H9 (cell line): Measurements from ENCODE around the gene COL23A1. TPM values are rescaled to one million over a fixed set of nuclear protein-coding genes. Genes with fewer than 3 reads are reported as not detected.

ENCODE experiments used
- DNase-seq: peaks from one replicate; pipeline ENCODE4 v3.0.0-alpha.2; 2017
- H2AFZ ChIP-seq: one replicate; pipeline ENCODE4 v1.6.1; 2013; ENCODE audit warnings: mild to moderate bottlenecking, low read length, control low read depth, moderate library complexity
- H2AK5ac ChIP-seq: 2 replicates; pipeline ENCODE4 v1.6.1; 2013; ENCODE audit warnings: low read length, control low read depth, mixed read lengths; ENCODE audit not compliant: insufficient read length
- H2BK120ac ChIP-seq: one replicate; pipeline ENCODE4 v1.6.1; 2013; ENCODE audit warnings: low read depth, mild to moderate bottlenecking, low read length, control low read depth, inconsistent platforms; ENCODE audit not compliant: poor library complexity, severe bottlenecking
- H2BK12ac ChIP-seq: 2 replicates; pipeline ENCODE4 v1.6.1; 2013; ENCODE audit warnings: low read length, control low read depth, mixed read lengths, low read depth; ENCODE audit not compliant: insufficient read length
- H2BK15ac ChIP-seq: 2 replicates; pipeline ENCODE4 v1.6.1; 2013; ENCODE audit warnings: low read depth, low read length, control low read depth
- H2BK20ac ChIP-seq: one replicate; pipeline ENCODE4 v1.6.1; 2013; ENCODE audit warnings: low read depth, mild to moderate bottlenecking, low read length, control low read depth, inconsistent platforms; ENCODE audit not compliant: poor library complexity, severe bottlenecking
- H2BK5ac ChIP-seq: 2 replicates; pipeline ENCODE4 v1.6.1; 2013; ENCODE audit warnings: low read length, control low read depth, mixed read lengths; ENCODE audit not compliant: insufficient read length
- H3K14ac ChIP-seq: 2 replicates; pipeline ENCODE4 v1.6.1; 2013; ENCODE audit warnings: low read length, control low read depth; ENCODE audit not compliant: insufficient read depth
- H3K18ac ChIP-seq: 2 replicates; pipeline ENCODE4 v1.6.1; 2013; ENCODE audit warnings: low read depth, mild to moderate bottlenecking, mixed read lengths, low read length, control low read depth; ENCODE audit not compliant: insufficient read length
- H3K23ac ChIP-seq: 2 replicates; pipeline ENCODE4 v1.6.1; 2013; ENCODE audit warnings: low read length, control low read depth, mixed read lengths, low read depth; ENCODE audit not compliant: insufficient read length
- H3K23me2 ChIP-seq: 2 replicates; pipeline ENCODE4 v1.6.1; 2013; ENCODE audit warnings: low read depth, mild to moderate bottlenecking, mixed read lengths, low read length, control low read depth; ENCODE audit not compliant: insufficient read length, poor library complexity, severe bottlenecking
- H3K27ac ChIP-seq: 2 replicates; pipeline ENCODE4 v1.5.1; 2013; ENCODE audit warnings: low read length, control low read depth, mixed read lengths, low read depth; ENCODE audit not compliant: insufficient read length
- H3K27me3 ChIP-seq: 2 replicates; pipeline ENCODE4 v1.6.1; 2013; ENCODE audit warnings: low read length, control low read depth, inconsistent platforms; ENCODE audit not compliant: insufficient read depth
- H3K4ac ChIP-seq: 2 replicates; pipeline ENCODE4 v1.6.1; 2013; ENCODE audit warnings: low read depth, mild to moderate bottlenecking, control low read depth, inconsistent platforms, low read length, moderate library complexity
- H3K4me1 ChIP-seq: 2 replicates; pipeline ENCODE4 v1.6.1; 2013; ENCODE audit warnings: low read length, control low read depth, inconsistent platforms; ENCODE audit not compliant: insufficient read depth
- H3K4me2 ChIP-seq: 2 replicates; pipeline ENCODE4 v1.6.1; 2013; ENCODE audit warnings: low read length, control low read depth, mixed read lengths; ENCODE audit not compliant: insufficient read length, insufficient read depth
- H3K56ac ChIP-seq: 2 replicates; pipeline ENCODE4 v1.6.1; 2013; ENCODE audit warnings: low read depth, mild to moderate bottlenecking, mixed read lengths, low read length, control low read depth; ENCODE audit not compliant: insufficient read length
- H3K79me1 ChIP-seq: 2 replicates; pipeline ENCODE4 v1.6.1; 2013; ENCODE audit warnings: low read depth, mild to moderate bottlenecking, moderate library complexity, low read length, control low read depth, inconsistent platforms; ENCODE audit not compliant: insufficient read depth, poor library complexity, severe bottlenecking
- H3K79me2 ChIP-seq: 2 replicates; pipeline ENCODE4 v1.6.1; 2013; ENCODE audit warnings: low read length, control low read depth, inconsistent platforms; ENCODE audit not compliant: insufficient read depth
- H3K9ac ChIP-seq: 2 replicates; pipeline ENCODE4 v1.6.1; 2013; ENCODE audit warnings: low read length, control low read depth, mixed read lengths; ENCODE audit not compliant: insufficient read length; ENCODE audit errors: extremely low read depth
- H3K9me3 ChIP-seq: one replicate; pipeline ENCODE4 v1.6.1; 2013; ENCODE audit warnings: low read depth, low read length, inconsistent platforms; ENCODE audit not compliant: control insufficient read depth
- H3T11ph ChIP-seq: one replicate; pipeline ENCODE4 v1.6.1; 2013; ENCODE audit warnings: mild to moderate bottlenecking, low read length, control low read depth, inconsistent platforms
- H4K20me1 ChIP-seq: one replicate; pipeline ENCODE4 v1.6.1; 2013; ENCODE audit not compliant: control insufficient read depth, insufficient read length, insufficient read depth
- H4K5ac ChIP-seq: 2 replicates; pipeline ENCODE4 v1.6.1; 2013; ENCODE audit warnings: low read depth, mild to moderate bottlenecking, mixed read lengths, low read length, control low read depth; ENCODE audit not compliant: insufficient read length
- H4K8ac ChIP-seq: replicated peaks from 2 replicates; pipeline ENCODE4 v1.6.1; 2013; ENCODE audit warnings: low read length, control low read depth, mixed read lengths, low read depth; ENCODE audit not compliant: insufficient read length
- H4K91ac ChIP-seq: 2 replicates; pipeline ENCODE4 v1.6.1; 2013; ENCODE audit warnings: low read depth, mild to moderate bottlenecking, moderate library complexity, mixed read lengths, low read length, control low read depth; ENCODE audit not compliant: insufficient read length
- H3K27ac Mint-ChIP-seq, 3 experiments: 2 replicates in 2 of 3; 3 replicates in 1 of 3; pipeline ENCODE4 v1.8.0; 2020 to 2021; ENCODE audit warnings: mixed read lengths in 3 of 3, mild to moderate bottlenecking in 1 of 3, moderate library complexity in 1 of 3
- H3K27me3 Mint-ChIP-seq: 2 replicates; pipeline ENCODE4 v1.8.0; 2021; ENCODE audit warnings: low read depth, mild to moderate bottlenecking, moderate library complexity, mixed read lengths
- H3K36me3 Mint-ChIP-seq, 3 experiments: 2 replicates in 2 of 3; 3 replicates in 1 of 3; pipeline ENCODE4 v1.8.0; 2020 to 2021; ENCODE audit warnings: low read depth in 3 of 3, mixed read lengths in 3 of 3; ENCODE audit not compliant: insufficient read depth in 1 of 3
- H3K4me1 Mint-ChIP-seq, 2 experiments: 2 replicates each; pipeline ENCODE4 v1.8.0; 2020; ENCODE audit warnings: mixed read lengths in 2 of 2
- H3K4me3 Mint-ChIP-seq, 2 experiments: 2 replicates in 1 of 2; 3 replicates in 1 of 2; pipeline ENCODE4 v1.8.0; 2020 to 2021; ENCODE audit warnings: mild to moderate bottlenecking in 2 of 2, mixed read lengths in 2 of 2, moderate library complexity in 1 of 2
- H3K9me3 Mint-ChIP-seq, 2 experiments: 2 replicates in 1 of 2; 3 replicates in 1 of 2; pipeline ENCODE4 v1.8.0; 2020; ENCODE audit warnings: mild to moderate bottlenecking in 2 of 2, mixed read lengths in 2 of 2, moderate library complexity in 1 of 2
- CTCF ChIP-seq: fragments of 200-600 bp; sonication (generic); conservative IDR thresholded peaks from 3 replicates; pipeline ENCODE4 v1.8.0; 2021; ENCODE audit warnings: antibody characterized with exemption, mild to moderate bottlenecking
- WGBS: extraction: QIAGEN DNeasy Blood & Tissue Kit; methylation state at CpG from one replicate; pipeline ENCODE4 v1.1.7; 2013; ENCODE audit warnings: missing lambda C conversion rate, low lambda C conversion rate, mixed read lengths; ENCODE audit not compliant: insufficient read length; ENCODE audit errors: extremely low coverage; 5-methylcytosine and 5-hydroxymethylcytosine counted together
- total RNA-seq: library from RNA; stranded (reverse); gene quantifications from 2 replicates; pipeline ENCODE4 v1.2.1, GENCODE V29; 2021

The COL23A1 gene
- total RNA-seq, 1 experiment from 2014 or later: 2.6 TPM

GRCh38 chr5:178380086-178380485, 210.1 kb downstream of the COL23A1 start:
- Histone ChIP-seq H2AK5ac (no peak overlapping the region), H2BK20ac (no peak overlapping the region), H4K91ac (no peak overlapping the region), H3K9ac (no peak overlapping the region), H3K4me1 (no peaks in the 10 kb centered on the region; the same call in 1 of the 2 replicates), H3K56ac (no peak overlapping the region), H4K20me1 (no peaks in the 10 kb centered on the region), H2BK5ac (no peak overlapping the region), H3K27ac (no peak overlapping the region), H3K4ac (no peak overlapping the region), H3K23ac (no peak overlapping the region), H3K14ac (no peak overlapping the region), H4K5ac (no peak overlapping the region), H3T11ph (no peak overlapping the region), H3K9me3 (no peaks in the 10 kb centered on the region), H4K8ac (no peak overlapping the region), H2BK15ac (no peak overlapping the region), H2BK120ac (no peak overlapping the region), H3K4me2 (no peak overlapping the region), H3K79me1 (no peaks in the 10 kb centered on the region), H2BK12ac (no peak overlapping the region), H3K23me2 (no peaks in the 10 kb centered on the region), H2AFZ (no peak overlapping the region), H3K27me3 (no peaks in the 10 kb centered on the region), H3K18ac (no peak overlapping the region), H3K79me2 (no peaks in the 10 kb centered on the region)
- no peak for DNase-seq
- Mint-ChIP-seq H3K27me3 (peaks cover 3% of the 10 kb centered on the region; the same call in 1 of the 2 replicates), H3K4me1 (peaks cover 14 to 26% of the 10 kb centered on the region in 2 experiments), H3K9me3 (no peaks in the 10 kb centered on the region), H3K27ac (peak overlapping the region in 1 of 3 experiments; percentile 14; a peak in 1 of 7 replicates), H3K36me3 (no peaks in the 10 kb centered on the region), H3K4me3 (no peak overlapping the region)
- WGBS: no CpG with 5 or more reads among the region's 2 CpGs
- TF ChIP-seq CTCF: no peak
